Retina (tissue), 1 donor: ENCODE results near the gene SLC39A11.

Experiments
- DNase-seq: peaks from one replicate; pipeline ENCODE4 v3.0.0-alpha.2; 2016

The SLC39A11 gene

GRCh38 chr17:72706396-72706981 is 386.0 kb downstream of the SLC39A11 start:
- DNase-seq: no peak

- DNase-seq: no peak
These were observed 386.5 kb downstream of the SLC39A11 start for GRCh38 chr17:72705905-72706395.

GRCh38 chr17:72702998-72703397 is 389.5 kb downstream of the SLC39A11 start:
- no peak for DNase-seq

- no peak for DNase-seq
These were observed 390.3 kb downstream of the SLC39A11 start for GRCh38 chr17:72702136-72702735.

GRCh38 chr17:72700226-72700625 is 392.3 kb downstream of the SLC39A11 start:
- DNase-seq: no peak

GRCh38 chr17:72699545-72699944 is 392.9 kb downstream of the SLC39A11 start:
- DNase-seq: no peak

GRCh38 chr17:72697602-72698146 is 394.8 kb downstream of the SLC39A11 start:
- no peak for DNase-seq

- DNase-seq: no peak
These were observed 395.8 kb downstream of the SLC39A11 start for GRCh38 chr17:72696721-72697120.

- no peak for DNase-seq
These were observed 396.3 kb downstream of the SLC39A11 start for GRCh38 chr17:72696156-72696555.

GRCh38 chr17:72693956-72694355 is 398.5 kb downstream of the SLC39A11 start:
- no peak for DNase-seq

GRCh38 chr17:72693151-72693878 is 399.2 kb downstream of the SLC39A11 start:
- DNase-seq: no peak

- DNase-seq: no peak
These were observed 399.8 kb downstream of the SLC39A11 start for GRCh38 chr17:72692676-72693075.

GRCh38 chr17:72691586-72691985 is 400.9 kb downstream of the SLC39A11 start:
- DNase-seq: no peak

GRCh38 chr17:72691017-72691416 is 401.5 kb downstream of the SLC39A11 start:
- DNase-seq: no peak

GRCh38 chr17:72687886-72688285 is 404.6 kb downstream of the SLC39A11 start:
- no peak for DNase-seq

GRCh38 chr17:72684405-72685020 is 408.0 kb downstream of the SLC39A11 start:
- no peak for DNase-seq

- DNase-seq: no peak
These were observed 408.7 kb downstream of the SLC39A11 start for GRCh38 chr17:72683506-72684404.

GRCh38 chr17:72682605-72683004 is 409.9 kb downstream of the SLC39A11 start:
- no peak for DNase-seq

GRCh38 chr17:72681844-72682243 is 410.6 kb downstream of the SLC39A11 start:
- DNase-seq: no peak

- no peak for DNase-seq
These were observed 414.6 kb downstream of the SLC39A11 start for GRCh38 chr17:72677714-72678390.

- no peak for DNase-seq
These were observed 415.4 kb downstream of the SLC39A11 start for GRCh38 chr17:72677108-72677507.

- DNase-seq: no peak
These were observed 419.8 kb downstream of the SLC39A11 start for GRCh38 chr17:72672729-72673128.
